Keratinocyte (primary cell): Measurements from ENCODE around the gene SRF. TPM values are rescaled to one million over a fixed set of nuclear protein-coding genes. Genes with fewer than 3 reads are reported as not detected.

Experiments used
- DNase-seq: peaks from one replicate; pipeline ENCODE4 v3.0.0-alpha.2; 2011; ENCODE audit warnings: low read depth, missing footprints, low spot score
- FAIRE-seq: peaks from 2 replicates; lab custom pipeline; 2011; peaks lifted over from hg19 to GRCh38; lab: Jason Lieb, UNC
- H2AFZ ChIP-seq: 2 replicates; pipeline ENCODE4 v1.6.0; 2012; ENCODE audit warnings: low read length, control low read depth, inconsistent platforms; ENCODE audit not compliant: control insufficient read depth
- H3K27ac ChIP-seq: 2 replicates; pipeline ENCODE4 v1.5.1; 2011; ENCODE audit warnings: low read length; ENCODE audit not compliant: control insufficient read depth, insufficient read depth
- H3K27me3 ChIP-seq: 3 replicates; pipeline ENCODE4 v1.6.0; 2011; ENCODE audit warnings: low read length; ENCODE audit not compliant: control insufficient read depth, insufficient read depth; ENCODE audit errors: extremely low read depth
- H3K36me3 ChIP-seq, 2 experiments: 2 replicates in 1 of 2; 3 replicates in 1 of 2; pipeline ENCODE4 v1.5.1; 2011; ENCODE audit warnings: low read length in 2 of 2, mild to moderate bottlenecking in 1 of 2; ENCODE audit not compliant: control insufficient read depth in 2 of 2, insufficient read depth in 2 of 2; ENCODE audit errors: extremely low read depth in 1 of 2
- H3K4me1 ChIP-seq: 3 replicates; pipeline ENCODE4 v1.5.1; 2011; ENCODE audit warnings: low read length; ENCODE audit not compliant: control insufficient read depth, insufficient read depth; ENCODE audit errors: extremely low read depth
- H3K4me2 ChIP-seq: 3 replicates; pipeline ENCODE4 v1.6.0; 2011; ENCODE audit warnings: low read depth, low read length; ENCODE audit not compliant: control insufficient read depth, insufficient read depth; ENCODE audit errors: extremely low read depth
- H3K4me3 ChIP-seq, 3 experiments: fragments of 200-600 bp in 1 of 3; sonication (generic) in 1 of 3; 2 replicates in 2 of 3; 3 replicates in 1 of 3; pipeline ENCODE4 v1.5.1; 2011 to 2016; ENCODE audit warnings: low read length in 3 of 3, mild to moderate bottlenecking in 3 of 3, control low read depth in 2 of 3, inconsistent platforms in 1 of 3, low read depth in 1 of 3, mixed read lengths in 1 of 3, mixed run types in 1 of 3, moderate library complexity in 1 of 3; ENCODE audit not compliant: control insufficient read depth in 2 of 3, insufficient read depth in 2 of 3; ENCODE audit errors: extremely low read depth in 1 of 3
- H3K79me2 ChIP-seq: 2 replicates; pipeline ENCODE4 v1.6.0; 2012; ENCODE audit warnings: low read length; ENCODE audit not compliant: control insufficient read depth, insufficient read depth
- H3K9ac ChIP-seq: 3 replicates; pipeline ENCODE4 v1.6.0; 2011; ENCODE audit warnings: low read length; ENCODE audit not compliant: control insufficient read depth, insufficient read depth; ENCODE audit errors: extremely low read depth
- H3K9me1 ChIP-seq: 3 replicates; pipeline ENCODE4 v1.6.0; 2011; ENCODE audit warnings: low read length; ENCODE audit not compliant: control insufficient read depth, insufficient read depth; ENCODE audit errors: extremely low read depth
- H3K9me3 ChIP-seq: 2 replicates; pipeline ENCODE4 v1.5.1; 2012; ENCODE audit warnings: low read depth, low read length; ENCODE audit not compliant: control insufficient read depth
- H4K20me1 ChIP-seq: 3 replicates; pipeline ENCODE4 v1.6.0; 2011; ENCODE audit warnings: low read length; ENCODE audit not compliant: control insufficient read depth, insufficient read depth; ENCODE audit errors: extremely low read depth
- EZH2 ChIP-seq: IDR thresholded peaks from one replicate; pipeline ENCODE4 v1.6.1; 2012; ENCODE audit warnings: inconsistent platforms, mild to moderate bottlenecking, low read length, moderate library complexity
- dilution Hi-C: fragments of 300-500 bp; cut with MboI; formaldehyde crosslinking; loops from one replicate; pipeline ENCODE4 v1.7.0; 2020; ENCODE audit warnings: low sequenced_read_pairs; ENCODE audit not compliant: extremely low pct_ligation_motif_present
- polyA plus RNA-seq, 5 experiments: library from polyadenylated mRNA; depleted of rRNA in 3 of 5; stranded (reverse) in 3 of 5; stranded (forward) in 1 of 5; unstranded in 1 of 5; fragments of >200 nt; gene quantifications; 1 replicate in 1 of 5; 2 replicates in 3 of 5; 3 replicates in 1 of 5; pipeline versions ENCODE4 v1.2.1 to v1.2.3, GENCODE V29; 2011 to 2012; ENCODE audit warnings: missing spikeins in 2 of 5, low read depth in 1 of 5, low replicate concordance in 1 of 5
- TF ChIP-seq, protein P1 (sequence below), 3 experiments: IDR thresholded peaks in 1 of 3; conservative IDR thresholded peaks in 1 of 3; optimal IDR thresholded peaks in 1 of 3; 2 replicates in 2 of 3; 3 replicates in 1 of 3; pipeline versions ENCODE3 to v1.5.1; 2011; ENCODE audit warnings: low read length in 3 of 3, mild to moderate bottlenecking in 3 of 3, moderate library complexity in 2 of 3, control low read depth in 1 of 3, inconsistent platforms in 1 of 3; ENCODE audit not compliant: insufficient read depth in 2 of 3; ENCODE audit errors: extremely low read depth in 1 of 3

Gene SRF
- polyA plus RNA-seq, 1 donor (not counting 4 experiments of a cell fraction or from before 2014, with no cell fraction given), result 28.5 TPM

DNA sequence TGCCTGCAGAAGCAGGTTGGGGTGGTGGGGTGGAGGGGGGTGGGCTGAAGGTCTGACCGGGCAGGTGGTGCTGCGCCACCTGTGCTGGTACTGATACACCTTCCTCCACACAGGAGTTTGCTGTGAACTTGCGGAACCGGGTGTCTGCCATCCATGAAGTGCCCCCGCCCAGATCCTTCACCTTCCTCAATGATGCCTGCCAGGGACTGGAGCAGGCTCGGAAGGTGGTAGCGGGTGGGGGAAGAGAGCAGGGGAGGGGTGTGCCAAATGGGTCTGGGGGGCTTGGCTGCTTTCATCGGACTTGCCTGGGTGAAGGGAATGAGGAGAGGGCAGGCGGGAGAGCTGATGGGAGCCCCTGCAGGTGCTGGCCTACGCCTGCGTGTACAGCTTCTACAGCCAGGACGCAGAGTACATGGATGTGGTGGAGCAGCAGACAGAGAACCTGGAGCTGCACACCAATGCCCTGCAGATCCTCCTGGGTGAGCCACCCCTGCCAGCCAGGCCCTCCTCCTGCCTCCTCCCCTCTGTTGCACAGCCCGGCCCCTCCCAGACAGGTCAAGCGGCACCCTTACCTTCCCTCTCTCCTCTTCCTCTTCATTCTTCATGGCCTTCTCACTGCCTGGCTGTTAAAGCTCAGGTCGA is 51.5 kb downstream of the SRF start:
- DNase-seq (no peak), FAIRE-seq (no peak)
- H3K4me3 ChIP-seq, result no peak overlapping the region
- H3K9me1 ChIP-seq, result no peaks in the 10 kb centered on the region
- TF ChIP-seq, protein P1, sequence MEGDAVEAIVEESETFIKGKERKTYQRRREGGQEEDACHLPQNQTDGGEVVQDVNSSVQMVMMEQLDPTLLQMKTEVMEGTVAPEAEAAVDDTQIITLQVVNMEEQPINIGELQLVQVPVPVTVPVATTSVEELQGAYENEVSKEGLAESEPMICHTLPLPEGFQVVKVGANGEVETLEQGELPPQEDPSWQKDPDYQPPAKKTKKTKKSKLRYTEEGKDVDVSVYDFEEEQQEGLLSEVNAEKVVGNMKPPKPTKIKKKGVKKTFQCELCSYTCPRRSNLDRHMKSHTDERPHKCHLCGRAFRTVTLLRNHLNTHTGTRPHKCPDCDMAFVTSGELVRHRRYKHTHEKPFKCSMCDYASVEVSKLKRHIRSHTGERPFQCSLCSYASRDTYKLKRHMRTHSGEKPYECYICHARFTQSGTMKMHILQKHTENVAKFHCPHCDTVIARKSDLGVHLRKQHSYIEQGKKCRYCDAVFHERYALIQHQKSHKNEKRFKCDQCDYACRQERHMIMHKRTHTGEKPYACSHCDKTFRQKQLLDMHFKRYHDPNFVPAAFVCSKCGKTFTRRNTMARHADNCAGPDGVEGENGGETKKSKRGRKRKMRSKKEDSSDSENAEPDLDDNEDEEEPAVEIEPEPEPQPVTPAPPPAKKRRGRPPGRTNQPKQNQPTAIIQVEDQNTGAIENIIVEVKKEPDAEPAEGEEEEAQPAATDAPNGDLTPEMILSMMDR (optimal IDR thresholded peaks at IDR 0.05 in 1 of 3, IDR thresholded peaks at IDR 0.05 in 1 of 3, conservative IDR thresholded peaks at IDR 0.05 in 1 of 3; ENCODE audit: extremely low read depth in 1 of 3, insufficient read depth in 2 of 3, low read length in 3 of 3), result no peak
- no peak for TF ChIP-seq EZH2
- H3K9ac ChIP-seq, result no peak overlapping the region
- H3K9me3 ChIP-seq, result no peaks in the 10 kb centered on the region
- H3K79me2 ChIP-seq, result no peaks in the 10 kb centered on the region
- H3K4me1 ChIP-seq, result peaks cover 13% of the 10 kb centered on the region
- dilution Hi-C loops, result no loop called here
- H3K4me2 ChIP-seq, result no peak overlapping the region
- H4K20me1 ChIP-seq, result no peaks in the 10 kb centered on the region
- no peak overlapping the region for H3K27ac ChIP-seq
- H2AFZ ChIP-seq, result no peak overlapping the region
- no peaks in the 10 kb centered on the region for H3K27me3 ChIP-seq
- peaks cover 21 to 39% of the 10 kb centered on the region in 2 experiments for H3K36me3 ChIP-seq

DNA sequence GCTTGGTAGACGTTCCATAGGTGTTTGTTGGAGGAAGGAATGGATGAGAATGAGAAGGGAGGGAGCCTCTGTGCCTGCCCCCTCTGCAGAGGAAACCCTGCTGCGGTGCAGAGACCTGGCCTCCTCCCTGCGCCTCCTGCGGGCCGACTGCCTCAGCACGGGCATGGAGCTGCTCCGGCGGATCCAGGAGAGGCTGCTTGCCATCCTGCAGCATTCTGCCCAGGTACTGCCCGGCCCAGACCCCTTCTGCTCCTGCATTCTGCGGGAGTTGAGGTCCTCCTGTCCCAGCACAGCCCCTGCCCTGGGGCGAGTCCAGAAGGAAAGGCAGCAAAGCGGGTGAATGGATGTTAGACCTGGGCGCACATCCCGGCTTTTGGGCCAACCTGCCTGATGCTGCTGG is 52.1 kb downstream of the SRF start:
- H3K9ac ChIP-seq, result no peak overlapping the region
- H3K4me1 ChIP-seq, result peaks cover 15% of the 10 kb centered on the region
- H3K36me3 ChIP-seq, result peaks cover 21 to 39% of the 10 kb centered on the region in 2 experiments
- H3K4me3 ChIP-seq, result no peak overlapping the region
- H3K27ac ChIP-seq, result no peak overlapping the region
- no peak overlapping the region for H2AFZ ChIP-seq
- H3K9me3 ChIP-seq, result no peaks in the 10 kb centered on the region
- no peak overlapping the region for H3K4me2 ChIP-seq
- no peak for DNase-seq
- no peak for TF ChIP-seq EZH2
- TF ChIP-seq, protein P1 (optimal IDR thresholded peaks at IDR 0.05 in 1 of 3, IDR thresholded peaks at IDR 0.05 in 1 of 3, conservative IDR thresholded peaks at IDR 0.05 in 1 of 3; ENCODE audit: extremely low read depth in 1 of 3, insufficient read depth in 2 of 3, low read length in 3 of 3), result no peak
- H3K79me2 ChIP-seq, result peaks cover 2% of the 10 kb centered on the region
- no peaks in the 10 kb centered on the region for H3K27me3 ChIP-seq
- dilution Hi-C loops, result no loop called here
- no peaks in the 10 kb centered on the region for H3K9me1 ChIP-seq
- no peaks in the 10 kb centered on the region for H4K20me1 ChIP-seq
- no peak for FAIRE-seq
